ENCODE results near the gene EYA2.

GRCh38 chr20:47189060-47189459 is 294.4 kb downstream of the EYA2 start:
- TF ChIP-seq CTCF (IDR thresholded peaks at IDR 0.05; ENCODE audit: low read depth, low read length) = no peak
- TF ChIP-seq POLR2A (IDR thresholded peaks at IDR 0.05; ENCODE audit: extremely low read depth, insufficient read length) = no peak

Data from NB4 (cell line).